ENCODE data around the gene LLGL2.

LLGL2 gene

GRCh38 chr17:75499313-75500022 lies 26.0 kb upstream of the LLGL2 start:
- TF ChIP-seq CTCF (IDR thresholded peaks at IDR 0.05; ENCODE audit: control insufficient read depth, extremely low read depth, insufficient read depth) = no peak
- no peak overlapping the region for H3K4me3 ChIP-seq (ENCODE audit: low read depth, low read length)
- DNase-seq (ENCODE audit: low read depth) = no peak

GRCh38 chr17:75500419-75501216 lies 24.9 kb upstream of the LLGL2 start:
- TF ChIP-seq CTCF (IDR thresholded peaks at IDR 0.05; ENCODE audit: control insufficient read depth, extremely low read depth, insufficient read depth) = no peak
- H3K4me3 ChIP-seq (ENCODE audit: low read depth, low read length) = no peak overlapping the region
- DNase-seq (ENCODE audit: low read depth) = no peak

- no peak overlapping the region for H3K4me3 ChIP-seq (ENCODE audit: low read depth, low read length)
- no peak for TF ChIP-seq CTCF (IDR thresholded peaks at IDR 0.05; ENCODE audit: control insufficient read depth, extremely low read depth, insufficient read depth)
These were observed 24.0 kb upstream of the LLGL2 start for GRCh38 chr17:75501378-75502071.

GRCh38 chr17:75502072-75502720 lies 23.3 kb upstream of the LLGL2 start:
- no peak overlapping the region for H3K4me3 ChIP-seq (ENCODE audit: low read depth, low read length)
- no peak for TF ChIP-seq CTCF (IDR thresholded peaks at IDR 0.05; ENCODE audit: control insufficient read depth, extremely low read depth, insufficient read depth)
- no peak for DNase-seq (ENCODE audit: low read depth)

More at GRCh38 chr17:75501378-75502071, 24.0 kb upstream of the LLGL2 start:
- no peak for DNase-seq (ENCODE audit: low read depth)

GRCh38 chr17:75502721-75503329 lies 22.7 kb upstream of the LLGL2 start:
- no peak for DNase-seq (ENCODE audit: low read depth)
- no peak overlapping the region for H3K4me3 ChIP-seq (ENCODE audit: low read depth, low read length)
- TF ChIP-seq CTCF (IDR thresholded peaks at IDR 0.05; ENCODE audit: control insufficient read depth, extremely low read depth, insufficient read depth) = no peak

GRCh38 chr17:75503337-75503950 lies 22.1 kb upstream of the LLGL2 start:
- no peak for DNase-seq (ENCODE audit: low read depth)
- H3K4me3 ChIP-seq (ENCODE audit: low read depth, low read length) = no peak overlapping the region
- TF ChIP-seq CTCF (IDR thresholded peaks at IDR 0.05; ENCODE audit: control insufficient read depth, extremely low read depth, insufficient read depth) = no peak

Measured in LNCaP clone FGC (cell line).